LNCaP clone FGC (cell line): ENCODE measurements around the gene PTPN13.

Source experiments
- DNase-seq: peaks from one replicate; pipeline ENCODE4 v3.0.0-alpha.2; 2011; ENCODE audit warnings: low read depth
- H3K4me3 ChIP-seq: 2 replicates; pipeline ENCODE4 v1.5.1; 2011; ENCODE audit warnings: mild to moderate bottlenecking, low read depth, low read length, control low read depth
- CTCF ChIP-seq: IDR thresholded peaks from 2 replicates; pipeline ENCODE4 v1.5.1; 2012; ENCODE audit warnings: mild to moderate bottlenecking; ENCODE audit not compliant: control insufficient read depth, insufficient read depth; ENCODE audit errors: extremely low read depth

PTPN13 gene

GRCh38 chr4:86593688-86594558 is at the start of gene PTPN13:
Gene PTPN13, plus strand, starts transcription at chr4:86594315. Its CDS starts 40,942 bp downstream, at chr4:86635257.
- H3K4me3 ChIP-seq = peak within 1 kb of the TSS; percentile 77
- no peak for TF ChIP-seq CTCF

GRCh38 chr4:86547140-86547539 is 47.0 kb upstream of the PTPN13 start:
- DNase-seq = no peak
- no peak overlapping the region for H3K4me3 ChIP-seq
- TF ChIP-seq CTCF = no peak

More at GRCh38 chr4:86593688-86594558, at the start of gene PTPN13:
- DNase-seq = peak; percentile 95

- TF ChIP-seq CTCF = no peak
- no peak overlapping the region for H3K4me3 ChIP-seq
- DNase-seq = no peak
Observed at GRCh38 chr4:86549163-86549788, 44.8 kb upstream of the PTPN13 start.

GRCh38 chr4:86551387-86551786 is 42.7 kb upstream of the PTPN13 start:
- TF ChIP-seq CTCF = no peak
- no peak for DNase-seq
- no peak overlapping the region for H3K4me3 ChIP-seq

GRCh38 chr4:86554646-86555045 is 39.5 kb upstream of the PTPN13 start:
- no peak overlapping the region for H3K4me3 ChIP-seq
- no peak for DNase-seq

GRCh38 chr4:86556791-86557415 is 37.2 kb upstream of the PTPN13 start:
- DNase-seq = no peak
- TF ChIP-seq CTCF = no peak
- H3K4me3 ChIP-seq = no peak overlapping the region

More at GRCh38 chr4:86554646-86555045, 39.5 kb upstream of the PTPN13 start:
- no peak for TF ChIP-seq CTCF
